ENCODE results near the gene TUBB.

Gene TUBB

DNA sequence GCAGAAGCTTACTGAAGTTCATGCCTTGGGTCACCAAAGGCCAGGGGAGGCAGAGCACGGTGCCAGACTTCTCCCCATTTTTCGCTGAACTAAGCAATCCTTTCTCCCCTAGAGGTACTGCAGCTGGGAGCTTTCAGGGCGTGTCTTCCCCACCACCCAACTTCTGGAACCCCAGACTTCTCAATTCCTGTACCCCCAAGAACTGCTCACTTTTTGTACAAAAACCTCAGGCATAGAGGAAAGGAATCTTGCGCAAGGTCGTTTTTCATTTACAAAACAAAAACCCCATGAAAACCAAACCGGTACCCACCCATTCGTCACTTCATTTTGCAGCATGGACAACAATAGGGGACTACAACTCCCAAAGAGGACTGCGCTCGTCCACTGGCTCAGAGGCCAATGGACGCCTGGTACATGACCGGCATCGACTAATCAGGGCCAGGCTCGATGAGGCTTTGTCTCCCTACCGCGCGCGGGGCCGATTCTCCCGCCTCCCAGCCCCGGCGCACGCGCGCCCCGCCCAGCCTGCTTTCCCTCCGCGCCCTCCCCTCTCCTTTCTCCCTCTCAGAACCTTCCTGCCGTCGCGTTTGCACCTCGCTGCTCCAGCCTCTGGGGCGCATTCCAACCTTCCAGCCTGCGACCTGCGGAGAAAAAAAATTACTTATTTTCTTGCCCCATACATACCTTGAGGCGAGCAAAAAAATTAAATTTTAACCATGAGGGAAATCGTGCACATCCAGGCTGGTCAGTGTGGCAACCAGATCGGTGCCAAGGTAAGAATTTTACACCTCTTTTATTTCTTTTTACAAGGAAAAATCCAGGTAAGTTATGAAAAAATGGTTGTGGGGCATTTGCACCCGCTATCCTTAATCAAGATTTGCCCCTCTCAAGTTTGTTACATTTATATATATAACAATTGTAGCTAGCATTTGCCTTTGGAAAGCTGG is at the start of gene TUBB (continued):
- no peak for TF ChIP-seq ZNF449 (tag by site-specific recombination; IDR thresholded peaks at IDR 0.05)
- TF ChIP-seq ZNF692 (tag by site-specific recombination; IDR thresholded peaks at IDR 0.05): 0 out of 2 replicates have a peak, but pooled peaks have one; percentile 10
- TF ChIP-seq ZNF514 (tag by site-specific recombination; IDR thresholded peaks at IDR 0.05): no peak
- TF ChIP-seq ZNF555 (tag by site-specific recombination; conservative IDR thresholded peaks at IDR 0.05): no peak
- no peak for TF ChIP-seq ZNF518A (tag by site-specific recombination; conservative IDR thresholded peaks at IDR 0.05; ENCODE audit: low read depth)
- TF ChIP-seq ZNF2 (tag by site-specific recombination; IDR thresholded peaks at IDR 0.05): 0 out of 2 replicates have a peak, but pooled peaks have one; percentile 42
- TF ChIP-seq ZBTB20 (tag by site-specific recombination; IDR thresholded peaks at IDR 0.05): peak; percentile 45; the same call in 1 of the 2 replicates
- TF ChIP-seq PRDM4 (tag by site-specific recombination; IDR thresholded peaks at IDR 0.05): no peak
- TF ChIP-seq KLF9 (tag by site-specific recombination; IDR thresholded peaks at IDR 0.05; ENCODE audit: low read depth): peak; percentile 79
- peak; percentile 16; the same call in 1 of the 2 replicates for TF ChIP-seq ZNF629 (tag by site-specific recombination; IDR thresholded peaks at IDR 0.05)
- no peak for TF ChIP-seq ZNF202 (tag by site-specific recombination; IDR thresholded peaks at IDR 0.05; ENCODE audit: borderline replicate concordance)
- no peak for TF ChIP-seq ZNF707 (tag by site-specific recombination; IDR thresholded peaks at IDR 0.05)
- TF ChIP-seq ZNF121 (tag by site-specific recombination; IDR thresholded peaks at IDR 0.05): no peak
- peak; percentile 11 for TF ChIP-seq ZNF660 (tag by site-specific recombination; IDR thresholded peaks at IDR 0.05)
- 0 out of 2 replicates have a peak, but pooled peaks have one; percentile 12 for TF ChIP-seq ZSCAN23 (tag by site-specific recombination; IDR thresholded peaks at IDR 0.05)
- TF ChIP-seq ZNF624 (tag by site-specific recombination; IDR thresholded peaks at IDR 0.05): no peak
- no peak; the same call in 1 of the 2 replicates for TF ChIP-seq ZNF394 (tag by site-specific recombination; IDR thresholded peaks at IDR 0.05; ENCODE audit: borderline replicate concordance)
- TF ChIP-seq, protein P1, sequence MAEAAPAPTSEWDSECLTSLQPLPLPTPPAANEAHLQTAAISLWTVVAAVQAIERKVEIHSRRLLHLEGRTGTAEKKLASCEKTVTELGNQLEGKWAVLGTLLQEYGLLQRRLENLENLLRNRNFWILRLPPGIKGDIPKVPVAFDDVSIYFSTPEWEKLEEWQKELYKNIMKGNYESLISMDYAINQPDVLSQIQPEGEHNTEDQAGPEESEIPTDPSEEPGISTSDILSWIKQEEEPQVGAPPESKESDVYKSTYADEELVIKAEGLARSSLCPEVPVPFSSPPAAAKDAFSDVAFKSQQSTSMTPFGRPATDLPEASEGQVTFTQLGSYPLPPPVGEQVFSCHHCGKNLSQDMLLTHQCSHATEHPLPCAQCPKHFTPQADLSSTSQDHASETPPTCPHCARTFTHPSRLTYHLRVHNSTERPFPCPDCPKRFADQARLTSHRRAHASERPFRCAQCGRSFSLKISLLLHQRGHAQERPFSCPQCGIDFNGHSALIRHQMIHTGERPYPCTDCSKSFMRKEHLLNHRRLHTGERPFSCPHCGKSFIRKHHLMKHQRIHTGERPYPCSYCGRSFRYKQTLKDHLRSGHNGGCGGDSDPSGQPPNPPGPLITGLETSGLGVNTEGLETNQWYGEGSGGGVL (tag by site-specific recombination; IDR thresholded peaks at IDR 0.05): peak; percentile 75; the same call in 1 of the 2 replicates
- TF ChIP-seq ZNF501 (tag by site-specific recombination; IDR thresholded peaks at IDR 0.05): peak; percentile 60; the same call in 1 of the 2 replicates
- no peak for TF ChIP-seq EGR2 (tag by site-specific recombination; IDR thresholded peaks at IDR 0.05; ENCODE audit: low read depth)
- TF ChIP-seq, protein P2, sequence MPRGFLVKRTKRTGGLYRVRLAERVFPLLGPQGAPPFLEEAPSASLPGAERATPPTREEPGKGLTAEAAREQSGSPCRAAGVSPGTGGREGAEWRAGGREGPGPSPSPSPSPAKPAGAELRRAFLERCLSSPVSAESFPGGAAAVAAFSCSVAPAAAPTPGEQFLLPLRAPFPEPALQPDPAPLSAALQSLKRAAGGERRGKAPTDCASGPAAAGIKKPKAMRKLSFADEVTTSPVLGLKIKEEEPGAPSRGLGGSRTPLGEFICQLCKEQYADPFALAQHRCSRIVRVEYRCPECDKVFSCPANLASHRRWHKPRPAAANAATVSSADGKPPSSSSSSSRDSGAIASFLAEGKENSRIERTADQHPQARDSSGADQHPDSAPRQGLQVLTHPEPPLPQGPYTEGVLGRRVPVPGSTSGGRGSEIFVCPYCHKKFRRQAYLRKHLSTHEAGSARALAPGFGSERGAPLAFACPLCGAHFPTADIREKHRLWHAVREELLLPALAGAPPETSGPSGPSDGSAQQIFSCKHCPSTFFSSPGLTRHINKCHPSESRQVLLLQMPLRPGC (tag by site-specific recombination; IDR thresholded peaks at IDR 0.05): 0 out of 2 replicates have a peak, but pooled peaks have one; percentile 28
- TF ChIP-seq SCRT2 (tag by site-specific recombination; IDR thresholded peaks at IDR 0.05): no peak
